Testis (tissue), 2 donors: ENCODE results near the gene KIF9.
"Not testable (repeated sequence)": the region's sequence is repeated elsewhere in the genome, so short reads cannot be mapped to it uniquely, and the experiment has no call there.

ENCODE experiments used
- CTCF ChIP-seq, 3 experiments: fragments of 450-650 bp in 2 of 3; fragments of 200-600 bp in 1 of 3; sonication (generic) in 1 of 3; IDR thresholded peaks; one replicate each; pipeline ENCODE4 v1.5.1; 2016 to 2019; ENCODE audit warnings: antibody characterized with exemption in 3 of 3, mild to moderate bottlenecking in 2 of 3, moderate library complexity in 1 of 3
- POLR2A ChIP-seq: fragments of 450-650 bp; IDR thresholded peaks from one replicate; pipeline ENCODE4 v1.6.1; 2017; ENCODE audit warnings: antibody characterized with exemption, mild to moderate bottlenecking, moderate library complexity

- not testable (repeated sequence) for TF ChIP-seq CTCF (IDR thresholded peaks at IDR 0.05); POLR2A
Measured at GRCh38 chr3:47206022-47206421, 76.6 kb downstream of the KIF9 start.
